MV-4-11 (cell line): ENCODE results near the gene FGD5.

Experiments
- DNase-seq: peaks from one replicate; lab custom pipeline; 2025; lab: John Stamatoyannopoulos, UW

The FGD5 gene

GRCh38 chr3:14929310-14930074 lies 110.7 kb downstream of the FGD5 start:
- DNase-seq, result peak; percentile 8

- no peak for DNase-seq
Measured at GRCh38 chr3:14933820-14934425, 115.2 kb downstream of the FGD5 start.

GRCh38 chr3:14935592-14936345 lies 117.0 kb downstream of the FGD5 start:
- no peak for DNase-seq

- peak; percentile 77 for DNase-seq
Measured at GRCh38 chr3:14938954-14939353, 120.2 kb downstream of the FGD5 start.

- DNase-seq, result no peak
Measured at GRCh38 chr3:14941871-14942270, 123.1 kb downstream of the FGD5 start.

- no peak for DNase-seq
Measured at GRCh38 chr3:14943042-14943441, 124.3 kb downstream of the FGD5 start.

- DNase-seq, result no peak
Measured at GRCh38 chr3:14946236-14946635, 127.5 kb downstream of the FGD5 start.

GRCh38 chr3:14946739-14947099 lies 128.0 kb downstream of the FGD5 start:
- no peak for DNase-seq

GRCh38 chr3:14947100-14947885 lies 128.5 kb downstream of the FGD5 start, which contains the start of gene NR2C2:
Gene NR2C2, plus strand, starts transcription at chr3:14947583. Its CDS starts 56,332 bp downstream, at chr3:15003915.
- DNase-seq, result peak; percentile 78

GRCh38 chr3:14947886-14948608 lies 129.3 kb downstream of the FGD5 start:
- peak; percentile 95 for DNase-seq

- no peak for DNase-seq
Measured at GRCh38 chr3:14948609-14949038, 129.9 kb downstream of the FGD5 start.

GRCh38 chr3:14949126-14949525 lies 130.4 kb downstream of the FGD5 start:
- no peak for DNase-seq

- DNase-seq, result no peak
Measured at GRCh38 chr3:14950274-14950673, 131.5 kb downstream of the FGD5 start.

- no peak for DNase-seq
Measured at GRCh38 chr3:14957153-14957552, 138.4 kb downstream of the FGD5 start.

- DNase-seq, result no peak
Measured at GRCh38 chr3:14957925-14958324, 139.2 kb downstream of the FGD5 start.

GRCh38 chr3:14959359-14959943 lies 140.7 kb downstream of the FGD5 start:
- DNase-seq, result no peak

GRCh38 chr3:14962762-14963161 lies 144.0 kb downstream of the FGD5 start:
- DNase-seq, result no peak

- DNase-seq, result no peak
Measured at GRCh38 chr3:14967285-14967684, 148.5 kb downstream of the FGD5 start.

- no peak for DNase-seq
Measured at GRCh38 chr3:14969671-14970070, 150.9 kb downstream of the FGD5 start.

GRCh38 chr3:14976317-14976716 lies 157.6 kb downstream of the FGD5 start:
- peak; percentile 3 for DNase-seq

- peak; percentile 63 for DNase-seq
Measured at GRCh38 chr3:14980689-14981088, 161.9 kb downstream of the FGD5 start.
